Adrenal gland (tissue), 5 donors: ENCODE data around the gene TEAD4.

Source experiments
- CTCF ChIP-seq, 6 experiments: fragments of 450-650 bp in 4 of 6; fragments of 200-600 bp in 2 of 6; sonication (generic) in 1 of 6; IDR thresholded peaks; 1 replicate in 5 of 6; 2 replicates in 1 of 6; pipeline versions ENCODE4 v1.5.1 to v1.8.0; 2016 to 2021; ENCODE audit warnings: antibody characterized with exemption in 6 of 6, mild to moderate bottlenecking in 2 of 6, moderate library complexity in 1 of 6
- POLR2A ChIP-seq, 2 donors: fragments of 450-650 bp; IDR thresholded peaks; one replicate each; pipeline ENCODE4 v1.6.1; 2017; ENCODE audit warnings: antibody characterized with exemption in 2 of 2, mild to moderate bottlenecking in 2 of 2, moderate library complexity in 1 of 2
- donor health status: DM: no; HTN: no; CAD: no.

GRCh38 chr12:2984249-2984648 is 25.1 kb downstream of the TEAD4 start:
- TF ChIP-seq CTCF (IDR thresholded peaks at IDR 0.05) (no peak), POLR2A (IDR thresholded peaks at IDR 0.05) (no peak)
